ENCODE results near the gene FTCD. TPM values are rescaled to one million over a fixed set of nuclear protein-coding genes. Genes with fewer than 3 reads are reported as not detected.

The FTCD gene
- total and polyA plus RNA-seq, 4 experiments from 2014 or later, result 1.3 to 1.7 TPM; not detected in 2

DNA sequence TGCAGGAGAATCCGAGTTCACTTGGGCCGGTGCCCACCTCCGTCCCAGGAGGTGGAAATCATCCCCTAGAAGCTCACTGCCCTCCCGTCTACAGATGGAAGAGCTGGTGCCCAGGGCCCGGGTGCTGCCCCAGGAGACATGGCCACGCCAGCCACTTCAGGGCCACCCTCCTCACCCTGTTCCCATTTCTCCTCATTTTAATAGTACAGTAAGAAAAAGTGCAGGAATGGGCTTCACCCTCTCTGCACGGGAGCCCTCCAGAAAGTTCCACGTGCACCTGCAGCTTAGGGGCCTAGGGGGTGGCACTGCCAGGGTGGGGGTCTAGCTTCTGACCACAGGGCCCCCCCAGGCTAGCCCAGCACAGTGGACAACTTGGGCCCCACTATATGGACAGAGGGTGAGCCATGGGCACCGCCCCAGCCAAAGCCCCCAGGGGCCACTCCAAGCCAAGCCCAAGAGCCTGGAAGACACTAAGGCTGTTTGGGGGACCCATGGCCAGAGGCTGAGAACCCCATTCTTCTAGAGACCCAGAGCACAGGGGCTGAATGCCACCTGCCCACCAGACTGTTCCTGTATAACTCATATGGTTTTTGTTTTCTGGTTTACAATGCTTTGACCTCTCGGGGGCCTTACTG is 3.4 kb upstream of the FTCD start:
- Histone ChIP-seq H3K27me3 (ENCODE audit: insufficient read depth, low read length) (no peaks in the 10 kb centered on the region), H3K27ac (ENCODE audit: low read depth, low read length) (no peak overlapping the region), H3K4me1 (ENCODE audit: insufficient read depth, low read length) (no peaks in the 10 kb centered on the region), H3K4me3 (ENCODE audit: low read length in 2 of 2) (no peak overlapping the region), H3K36me3 (ENCODE audit: insufficient read depth, low read length) (no peaks in the 10 kb centered on the region), H3K9me3 (ENCODE audit: control insufficient read depth in 1 of 2, low read length in 2 of 2) (no peaks in the 10 kb centered on the region)
- DNase-seq, result no peak
- POLR2A ChIA-PET (ENCODE audit: partially characterized antibody), result no interaction called here
- CTCF ChIA-PET (ENCODE audit: partially characterized antibody), result interaction anchor here (2.3 kb wide), 1 partner anchor 15 kb away, joined by 6 read pairs; no protein-coding TSS in a partner anchor
- H3K9me3 Mint-ChIP-seq, result peaks cover 0 to 2% (median 0%) of the 10 kb centered on the region in 8 donors
- H3K27me3 Mint-ChIP-seq, result peaks cover 0 to 6% of the 10 kb centered on the region in 2 donors
- no peaks in the 10 kb centered on the region for H3K4me1 Mint-ChIP-seq
- intact Hi-C loops (cut with micrococcal nuclease), result no loop called here
- H3K27ac Mint-ChIP-seq, result peak overlapping the region in 1 of 7 donors; percentile 31
- H3K36me3 Mint-ChIP-seq, result no peaks in the 10 kb centered on the region
- no peak overlapping the region for H3K4me3 Mint-ChIP-seq

DNA sequence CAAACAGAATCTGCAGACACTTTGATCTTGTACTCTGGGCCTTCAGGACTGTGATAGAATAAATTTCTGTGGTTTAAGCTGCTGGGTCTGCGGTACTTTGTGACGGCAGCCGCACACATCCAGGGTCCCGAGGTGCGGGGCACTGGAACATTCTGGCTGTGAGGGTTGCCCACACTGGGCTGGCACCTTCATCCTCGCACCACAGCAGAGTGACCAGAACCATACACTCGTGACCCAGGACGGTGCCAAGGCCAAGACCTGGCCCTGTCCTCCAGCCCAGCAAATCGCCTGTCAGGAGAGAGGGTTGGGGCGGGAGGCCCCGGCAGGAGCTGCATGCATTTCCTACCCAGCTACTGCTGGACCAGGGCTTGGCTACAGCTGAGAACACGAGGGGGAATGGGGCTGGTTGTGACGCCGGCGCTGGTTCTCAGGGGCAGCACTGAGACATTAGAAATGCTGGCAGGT is 2.6 kb upstream of the FTCD start:
- Histone ChIP-seq H3K27ac (ENCODE audit: low read depth, low read length) (no peak overlapping the region), H3K36me3 (ENCODE audit: insufficient read depth, low read length) (no peaks in the 10 kb centered on the region), H3K4me3 (ENCODE audit: low read length in 2 of 2) (no peak overlapping the region), H3K4me1 (ENCODE audit: insufficient read depth, low read length) (peaks cover 5% of the 10 kb centered on the region), H3K27me3 (ENCODE audit: insufficient read depth, low read length) (no peaks in the 10 kb centered on the region), H3K9me3 (ENCODE audit: control insufficient read depth in 1 of 2, low read length in 2 of 2) (no peaks in the 10 kb centered on the region)
- POLR2A ChIA-PET (ENCODE audit: partially characterized antibody), result no interaction called here
- peaks cover 0 to 3% of the 10 kb centered on the region in 2 donors for H3K27me3 Mint-ChIP-seq
- DNase-seq, result no peak
- no peak overlapping the region for H3K27ac Mint-ChIP-seq
- peaks cover 0 to 2% (median 0%) of the 10 kb centered on the region in 8 donors for H3K9me3 Mint-ChIP-seq
- intact Hi-C loops (cut with micrococcal nuclease), result no loop called here
- no peak overlapping the region for H3K4me3 Mint-ChIP-seq
- CTCF ChIA-PET (ENCODE audit: partially characterized antibody), result interaction anchor here (2.3 kb wide), 1 partner anchor 14 kb away, joined by 6 read pairs; no protein-coding TSS in a partner anchor
- H3K36me3 Mint-ChIP-seq, result no peaks in the 10 kb centered on the region
- no peaks in the 10 kb centered on the region for H3K4me1 Mint-ChIP-seq

DNA sequence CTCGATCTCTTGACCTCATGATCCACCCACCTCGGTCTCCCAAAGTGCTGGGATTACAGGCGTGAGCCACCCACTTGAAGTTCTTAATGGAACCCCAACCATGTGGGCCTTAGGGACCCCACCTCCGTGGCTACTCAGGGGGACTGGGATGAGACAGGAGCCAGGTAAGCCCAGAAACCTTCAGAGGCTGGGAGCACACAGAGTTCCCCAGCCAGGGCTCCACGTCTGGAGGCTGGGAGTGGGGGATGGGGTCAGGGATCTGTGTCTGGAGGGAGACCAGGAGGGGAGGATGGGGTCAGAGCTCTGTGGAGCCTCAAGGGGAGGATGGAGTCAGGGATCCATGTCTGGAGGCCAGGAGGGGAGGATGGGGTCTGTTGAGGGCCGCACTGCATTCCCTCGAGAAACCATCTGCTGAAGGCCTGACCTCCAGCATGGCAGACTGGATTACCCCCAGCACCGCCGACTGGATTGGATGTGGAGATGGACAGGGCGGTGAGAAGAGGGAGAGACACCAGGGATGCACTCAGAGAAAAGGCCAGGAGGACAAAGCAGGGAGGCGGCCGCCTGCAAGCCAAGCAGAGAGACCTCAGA is 2.1 kb upstream of the FTCD start:
- H3K4me1 ChIP-seq (ENCODE audit: insufficient read depth, low read length), result peaks cover 5% of the 10 kb centered on the region
- H3K4me3 ChIP-seq (ENCODE audit: low read length in 2 of 2), result no peak overlapping the region
- ChIA-PET POLR2A (ENCODE audit: partially characterized antibody) (no interaction called here), CTCF (ENCODE audit: partially characterized antibody) (interaction anchor here (2.3 kb wide), 1 partner anchor 14 kb away, joined by 6 read pairs; no protein-coding TSS in a partner anchor)
- no peaks in the 10 kb centered on the region for H3K27me3 ChIP-seq (ENCODE audit: insufficient read depth, low read length)
- intact Hi-C loops (cut with micrococcal nuclease), result no loop called here
- H3K4me3 Mint-ChIP-seq, result no peak overlapping the region
- no peaks in the 10 kb centered on the region for H3K36me3 Mint-ChIP-seq
- peak overlapping the region in 1 of 7 donors; percentile 72 for H3K27ac Mint-ChIP-seq
- peaks cover 0 to 2% (median 0%) of the 10 kb centered on the region in 8 donors for H3K9me3 Mint-ChIP-seq
- H3K27me3 Mint-ChIP-seq, result no peaks in the 10 kb centered on the region
- H3K4me1 Mint-ChIP-seq, result peaks cover 0 to 3% (median 0%) of the 10 kb centered on the region in 4 donors
- no peak overlapping the region for H3K27ac ChIP-seq (ENCODE audit: low read depth, low read length)
- no peaks in the 10 kb centered on the region for H3K9me3 ChIP-seq (ENCODE audit: control insufficient read depth in 1 of 2, low read length in 2 of 2)
- DNase-seq, result no peak
- H3K36me3 ChIP-seq (ENCODE audit: insufficient read depth, low read length), result no peaks in the 10 kb centered on the region

DNA sequence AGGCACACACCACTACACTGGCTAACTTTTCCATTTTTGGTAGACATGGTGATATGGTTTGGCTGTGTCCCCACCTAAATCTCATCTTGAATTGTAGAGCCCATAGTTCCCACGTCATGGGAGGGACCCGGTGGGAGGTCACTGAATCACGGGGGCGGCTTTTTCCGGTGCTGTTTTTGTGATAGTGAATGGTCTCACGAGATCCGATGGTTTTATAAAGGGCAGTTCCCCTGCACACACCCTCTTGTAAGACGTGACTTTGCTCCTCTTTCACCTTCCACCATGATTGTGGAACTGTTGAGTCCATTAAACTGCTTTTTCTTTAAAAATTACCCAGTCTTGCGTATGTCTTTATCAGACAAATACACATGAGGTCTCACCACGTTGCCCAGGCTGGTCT is 1.3 kb upstream of the FTCD start:
- no peak overlapping the region for H3K27ac Mint-ChIP-seq
- H3K36me3 Mint-ChIP-seq, result no peaks in the 10 kb centered on the region
- peaks cover 5% of the 10 kb centered on the region for H3K4me1 ChIP-seq (ENCODE audit: insufficient read depth, low read length)
- no peaks in the 10 kb centered on the region for H3K9me3 ChIP-seq (ENCODE audit: control insufficient read depth in 1 of 2, low read length in 2 of 2)
- H3K9me3 Mint-ChIP-seq, result peaks cover 0 to 2% (median 0%) of the 10 kb centered on the region in 8 donors
- ChIA-PET POLR2A (ENCODE audit: partially characterized antibody) (no interaction called here), CTCF (ENCODE audit: partially characterized antibody) (interaction anchor here (2.3 kb wide), 1 partner anchor 13 kb away, joined by 6 read pairs; no protein-coding TSS in a partner anchor)
- H3K27me3 Mint-ChIP-seq, result no peaks in the 10 kb centered on the region
- no peak overlapping the region for H3K4me3 ChIP-seq (ENCODE audit: low read length in 2 of 2)
- no peak for DNase-seq
- intact Hi-C loops (cut with micrococcal nuclease), result no loop called here
- H3K4me1 Mint-ChIP-seq, result peaks cover 0 to 4% (median 0%) of the 10 kb centered on the region in 4 donors
- no peak overlapping the region for H3K4me3 Mint-ChIP-seq
- no peaks in the 10 kb centered on the region for H3K27me3 ChIP-seq (ENCODE audit: insufficient read depth, low read length)
- H3K36me3 ChIP-seq (ENCODE audit: insufficient read depth, low read length), result no peaks in the 10 kb centered on the region
- H3K27ac ChIP-seq (ENCODE audit: low read depth, low read length), result no peak overlapping the region

DNA sequence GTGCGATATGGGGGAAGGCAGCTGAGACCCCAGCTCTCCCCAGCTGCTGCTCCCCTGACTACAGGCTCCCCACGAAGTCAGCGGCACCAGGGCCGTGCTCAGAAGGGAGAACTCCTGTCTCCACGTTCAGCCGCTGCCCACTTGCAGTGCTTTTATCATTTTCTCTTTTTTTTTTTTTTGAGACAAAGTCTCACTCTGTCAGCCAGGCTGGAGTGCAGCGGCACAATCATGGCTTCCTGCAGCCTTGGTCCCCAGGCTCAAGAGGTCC is 933 bp upstream of the FTCD start:
- intact Hi-C loops (cut with micrococcal nuclease), result no loop called here
- Mint-ChIP-seq H3K4me1 (peaks cover 0 to 4% (median 0%) of the 10 kb centered on the region in 4 donors), H3K4me3 (no peak overlapping the region), H3K27ac (no peak overlapping the region), H3K36me3 (no peaks in the 10 kb centered on the region), H3K27me3 (no peaks in the 10 kb centered on the region), H3K9me3 (peaks cover 0 to 2% (median 0%) of the 10 kb centered on the region in 8 donors)
- H3K27ac ChIP-seq (ENCODE audit: low read depth, low read length), result no peak overlapping the region
- peaks cover 5% of the 10 kb centered on the region for H3K4me1 ChIP-seq (ENCODE audit: insufficient read depth, low read length)
- ChIA-PET CTCF (ENCODE audit: partially characterized antibody) (no interaction called here), POLR2A (ENCODE audit: partially characterized antibody) (no interaction called here)
- H3K27me3 ChIP-seq (ENCODE audit: insufficient read depth, low read length), result no peaks in the 10 kb centered on the region
- H3K9me3 ChIP-seq (ENCODE audit: control insufficient read depth in 1 of 2, low read length in 2 of 2), result no peaks in the 10 kb centered on the region
- H3K36me3 ChIP-seq (ENCODE audit: insufficient read depth, low read length), result no peaks in the 10 kb centered on the region
- DNase-seq, result no peak
- no peak overlapping the region for H3K4me3 ChIP-seq (ENCODE audit: low read length in 2 of 2)

DNA sequence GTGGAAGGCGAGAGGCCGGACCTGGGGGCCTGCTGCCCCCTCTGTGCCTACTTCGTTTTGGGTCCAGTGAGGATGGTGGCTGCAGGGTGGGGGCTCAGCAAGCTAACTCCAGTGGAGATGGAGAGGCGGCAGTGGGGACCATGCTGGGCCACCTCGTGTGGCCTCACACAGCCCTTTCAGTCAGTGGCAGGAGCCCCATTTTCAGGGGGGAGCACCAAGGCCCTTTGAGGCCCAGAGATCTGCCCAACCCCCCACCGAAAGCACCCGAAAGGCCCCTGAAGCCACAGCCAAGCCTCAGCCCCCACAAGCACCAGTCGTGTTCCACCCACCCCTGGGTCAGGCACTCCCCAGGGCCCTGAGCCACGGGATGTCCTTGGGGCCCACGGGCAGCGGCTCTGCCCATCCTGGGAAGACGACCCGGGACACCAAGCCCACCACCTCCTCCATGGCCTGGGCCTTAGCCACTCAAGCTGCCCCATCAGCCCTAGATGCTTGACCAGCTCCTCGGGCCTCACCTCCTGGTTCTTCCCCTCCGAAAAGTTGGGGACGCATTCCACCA is 345 bp downstream of the FTCD start:
- H3K27ac ChIP-seq (ENCODE audit: low read depth, low read length), result no peak overlapping the region
- H3K27me3 ChIP-seq (ENCODE audit: insufficient read depth, low read length), result no peaks in the 10 kb centered on the region
- peaks cover 5% of the 10 kb centered on the region for H3K4me1 ChIP-seq (ENCODE audit: insufficient read depth, low read length)
- no peak overlapping the region for H3K4me3 ChIP-seq (ENCODE audit: low read length in 2 of 2)
- DNase-seq, result no peak
- no peaks in the 10 kb centered on the region for H3K9me3 ChIP-seq (ENCODE audit: control insufficient read depth in 1 of 2, low read length in 2 of 2)
- Mint-ChIP-seq H3K27ac (no peak overlapping the region), H3K9me3 (peaks cover 0 to 2% (median 0%) of the 10 kb centered on the region in 8 donors), H3K4me1 (peaks cover 0 to 4% (median 0%) of the 10 kb centered on the region in 4 donors), H3K36me3 (no peaks in the 10 kb centered on the region), H3K27me3 (no peaks in the 10 kb centered on the region), H3K4me3 (no peak overlapping the region)
- no peaks in the 10 kb centered on the region for H3K36me3 ChIP-seq (ENCODE audit: insufficient read depth, low read length)
- POLR2A ChIA-PET (ENCODE audit: partially characterized antibody), result no interaction called here
- intact Hi-C loops (cut with micrococcal nuclease), result no loop called here
- CTCF ChIA-PET (ENCODE audit: partially characterized antibody), result interaction anchor here (3.3 kb wide), 1 partner anchor 12 kb away, joined by 19 read pairs; no protein-coding TSS in a partner anchor

DNA sequence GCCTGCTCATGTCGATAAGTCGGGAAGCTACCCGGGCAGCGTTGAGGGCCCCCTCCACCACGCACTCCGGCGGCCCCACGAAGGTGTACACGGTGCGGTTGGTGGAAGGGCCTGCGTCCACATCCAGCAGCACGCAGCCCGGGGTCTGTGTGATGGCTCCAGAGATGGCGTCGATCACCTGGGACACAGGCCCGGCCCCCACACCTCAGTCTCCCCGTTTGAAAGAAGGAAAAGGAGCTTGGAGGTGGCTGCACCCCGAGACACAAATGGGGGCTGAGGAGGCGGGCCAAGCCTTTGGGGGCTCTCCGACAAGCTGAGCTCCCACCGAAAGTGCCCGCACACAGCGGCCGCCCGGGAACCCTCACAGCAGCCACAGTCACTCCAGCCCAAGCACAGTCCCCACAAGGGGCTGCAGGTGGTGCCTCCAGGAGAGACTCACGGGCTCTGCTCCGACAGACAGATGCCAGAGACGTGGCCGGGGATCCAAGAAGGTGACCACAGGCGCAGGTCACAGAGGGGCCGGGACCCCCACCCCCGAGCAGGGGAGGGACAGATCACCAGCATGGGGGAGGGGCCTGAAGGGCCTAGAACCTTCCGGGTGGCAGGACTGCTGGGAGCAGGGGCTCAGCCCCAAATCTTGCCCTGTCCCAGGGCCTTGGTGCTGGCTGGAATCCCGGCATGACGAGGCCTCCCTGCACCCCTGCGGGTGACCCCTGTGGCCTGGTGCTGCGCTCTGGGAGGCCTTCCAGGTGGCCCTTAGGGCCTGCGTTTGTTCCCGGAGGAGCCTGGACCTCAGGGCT is 1.0 kb downstream of the FTCD start:
- peaks cover 0 to 4% (median 0%) of the 10 kb centered on the region in 4 donors for H3K4me1 Mint-ChIP-seq
- no peak for DNase-seq
- no peak overlapping the region for H3K27ac ChIP-seq (ENCODE audit: low read depth, low read length)
- H3K4me3 ChIP-seq (ENCODE audit: low read length in 2 of 2), result no peak overlapping the region
- CTCF ChIA-PET (ENCODE audit: partially characterized antibody), result interaction anchor here (3.3 kb wide), 1 partner anchor 11 kb away, joined by 19 read pairs; no protein-coding TSS in a partner anchor
- H3K36me3 ChIP-seq (ENCODE audit: insufficient read depth, low read length), result no peaks in the 10 kb centered on the region
- H3K27me3 ChIP-seq (ENCODE audit: insufficient read depth, low read length), result no peaks in the 10 kb centered on the region
- peaks cover 0 to 2% (median 0%) of the 10 kb centered on the region in 8 donors for H3K9me3 Mint-ChIP-seq
- H3K36me3 Mint-ChIP-seq, result no peaks in the 10 kb centered on the region
- H3K27me3 Mint-ChIP-seq, result no peaks in the 10 kb centered on the region
- peaks cover 5% of the 10 kb centered on the region for H3K4me1 ChIP-seq (ENCODE audit: insufficient read depth, low read length)
- POLR2A ChIA-PET (ENCODE audit: partially characterized antibody), result no interaction called here
- no peak overlapping the region for H3K27ac Mint-ChIP-seq
- no peak overlapping the region for H3K4me3 Mint-ChIP-seq
- H3K9me3 ChIP-seq (ENCODE audit: control insufficient read depth in 1 of 2, low read length in 2 of 2), result no peaks in the 10 kb centered on the region
- intact Hi-C loops (cut with micrococcal nuclease), result no loop called here
